Stomach (tissue), 9 donors: ENCODE results near the gene TCTN3. TPM values are rescaled to one million over a fixed set of nuclear protein-coding genes. Genes with fewer than 3 reads are reported as not detected.
"Not testable (repeated sequence)": the region's sequence is repeated elsewhere in the genome, so short reads cannot be mapped to it uniquely, and the experiment has no call there.

Experiments
- DNase-seq, 2 donors: peaks; one replicate each; pipeline versions ENCODE4 v3.0.0 to v3.0.0-alpha.2; 2013 to 2019
- H3K27ac ChIP-seq, 5 donors: fragments of 200-600 bp in 4 of 5; sonication (generic) in 4 of 5; one replicate each; pipeline ENCODE4 v1.5.1; 2013 to 2019; ENCODE audit warnings: mild to moderate bottlenecking in 1 of 5, moderate library complexity in 1 of 5
- H3K27me3 ChIP-seq, 3 donors: fragments of 200-600 bp; sonication (generic); one replicate each; pipeline ENCODE4 v1.5.1; 2017 to 2019; ENCODE audit warnings: mixed run types in 1 of 3
- H3K36me3 ChIP-seq, 4 donors: fragments of 200-600 bp; sonication (generic); 1 replicate in 3 of 4; 2 replicates in 1 of 4; pipeline ENCODE4 v1.5.1; 2016 to 2019
- H3K4me1 ChIP-seq, 4 donors: fragments of 200-600 bp; sonication (generic); one replicate each; pipeline ENCODE4 v1.5.1; 2016 to 2019
- H3K4me3 ChIP-seq, 4 donors: fragments of 200-600 bp; sonication (generic) in 3 of 4; one replicate each; pipeline ENCODE4 v1.5.1; 2016 to 2019; ENCODE audit warnings: mild to moderate bottlenecking in 1 of 4
- H3K9me3 ChIP-seq, 4 donors: fragments of 200-600 bp; sonication (generic); one replicate each; pipeline ENCODE4 v1.5.1; 2016 to 2019
- EP300 ChIP-seq: sonication (generic); formaldehyde crosslinking; IDR thresholded peaks from one replicate; pipeline ENCODE4 v1.6.1; 2017; ENCODE audit warnings: antibody characterized with exemption
- POLR2A ChIP-seq, 4 donors: fragments of 450-650 bp; IDR thresholded peaks; one replicate each; pipeline ENCODE4 v1.6.1; 2016; ENCODE audit warnings: antibody characterized with exemption in 4 of 4, control low read depth in 2 of 4, mild to moderate bottlenecking in 1 of 4, moderate library complexity in 1 of 4
- POLR2AphosphoS5 ChIP-seq, 3 donors: sonication (generic); formaldehyde crosslinking; IDR thresholded peaks; one replicate each; pipeline ENCODE4 v1.6.1; 2016; ENCODE audit warnings: antibody characterized with exemption in 3 of 3
- WGBS, 5 donors: extraction: QIAGEN DNeasy Blood & Tissue Kit in 3 of 5; methylation state at CpG; one replicate each; pipeline versions ENCODE4 v1.1.5 to v1.1.7; 2013 to 2018; 5-methylcytosine and 5-hydroxymethylcytosine counted together
- intact Hi-C: fragments of 100-400 bp; cut with DNase I; formaldehyde crosslinking; loops from one replicate; pipeline ENCODE4 v1.15.1; 2023; ENCODE audit warnings: low total_unique reads
- polyA plus RNA-seq, 3 donors: library from polyadenylated mRNA; stranded (reverse); fragments of 200-250 nt; gene quantifications; one replicate each; pipeline ENCODE4 v1.2.3, GENCODE V29; 2013
- total RNA-seq, 5 donors: library from RNA; depleted of rRNA; stranded (reverse); fragments of >200 nt; gene quantifications; one replicate each; pipeline versions ENCODE4 v1.1.0 to v1.2.3, GENCODE V29; 2014 to 2016
- TF ChIP-seq, protein P1 (sequence below), 7 experiments: fragments of 450-650 bp in 4 of 7; fragments of 200-600 bp in 3 of 7; sonication (generic) in 3 of 7; IDR thresholded peaks; one replicate each; pipeline ENCODE4 v1.5.1; 2016 to 2019; ENCODE audit warnings: antibody characterized with exemption in 7 of 7, control low read depth in 2 of 7, mild to moderate bottlenecking in 1 of 7
- donor health status: healthy with polysubstance abuse.
- donor health status: Bipolar disorder and iron deficiency.
- donor health status: healthy.

Gene TCTN3
- total and polyA plus RNA-seq, 8 donors = 1.2 to 31.6 (median 9.7) TPM

DNA sequence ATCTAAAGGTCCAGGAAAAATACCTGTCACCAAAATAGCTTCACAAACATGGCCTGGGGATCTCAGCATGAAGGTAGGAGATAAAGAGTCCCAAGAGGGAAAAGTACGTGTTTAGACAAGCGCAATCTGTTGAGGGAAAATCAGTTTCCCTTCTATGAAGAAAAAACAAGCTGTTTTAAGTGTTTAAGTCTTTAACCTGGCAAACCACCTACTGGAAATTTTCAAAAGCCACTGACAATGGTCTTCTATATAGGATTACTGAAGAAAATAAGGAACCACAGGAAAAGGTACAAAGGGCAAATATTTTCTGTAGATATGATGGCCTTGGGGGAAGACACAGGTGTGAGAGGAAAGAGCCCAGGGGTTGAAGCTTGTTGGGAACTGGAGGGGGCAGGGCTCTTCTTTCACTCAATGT is 58.4 kb downstream of the TCTN3 start:
- no peak overlapping the region for H3K27ac ChIP-seq
- no peaks in the 10 kb centered on the region for H3K27me3 ChIP-seq
- intact Hi-C loops = no loop called here
- WGBS, 5 donors = 69 to 89% (median 78%) methylated on average over 2 of the region's 2 CpGs
- no peak for DNase-seq
- H3K4me3 ChIP-seq = no peak overlapping the region
- H3K4me1 ChIP-seq = no peaks in the 10 kb centered on the region
- TF ChIP-seq POLR2AphosphoS5 (IDR thresholded peaks at IDR 0.05) (no peak), EP300 (no peak), POLR2A (IDR thresholded peaks at IDR 0.05) (no peak)
- TF ChIP-seq, protein P1, sequence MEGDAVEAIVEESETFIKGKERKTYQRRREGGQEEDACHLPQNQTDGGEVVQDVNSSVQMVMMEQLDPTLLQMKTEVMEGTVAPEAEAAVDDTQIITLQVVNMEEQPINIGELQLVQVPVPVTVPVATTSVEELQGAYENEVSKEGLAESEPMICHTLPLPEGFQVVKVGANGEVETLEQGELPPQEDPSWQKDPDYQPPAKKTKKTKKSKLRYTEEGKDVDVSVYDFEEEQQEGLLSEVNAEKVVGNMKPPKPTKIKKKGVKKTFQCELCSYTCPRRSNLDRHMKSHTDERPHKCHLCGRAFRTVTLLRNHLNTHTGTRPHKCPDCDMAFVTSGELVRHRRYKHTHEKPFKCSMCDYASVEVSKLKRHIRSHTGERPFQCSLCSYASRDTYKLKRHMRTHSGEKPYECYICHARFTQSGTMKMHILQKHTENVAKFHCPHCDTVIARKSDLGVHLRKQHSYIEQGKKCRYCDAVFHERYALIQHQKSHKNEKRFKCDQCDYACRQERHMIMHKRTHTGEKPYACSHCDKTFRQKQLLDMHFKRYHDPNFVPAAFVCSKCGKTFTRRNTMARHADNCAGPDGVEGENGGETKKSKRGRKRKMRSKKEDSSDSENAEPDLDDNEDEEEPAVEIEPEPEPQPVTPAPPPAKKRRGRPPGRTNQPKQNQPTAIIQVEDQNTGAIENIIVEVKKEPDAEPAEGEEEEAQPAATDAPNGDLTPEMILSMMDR (IDR thresholded peaks at IDR 0.05) = no peak
- H3K9me3 ChIP-seq = no peaks in the 10 kb centered on the region
- peaks cover 39 to 100% (median 96%) of the 10 kb centered on the region in 4 donors for H3K36me3 ChIP-seq

DNA sequence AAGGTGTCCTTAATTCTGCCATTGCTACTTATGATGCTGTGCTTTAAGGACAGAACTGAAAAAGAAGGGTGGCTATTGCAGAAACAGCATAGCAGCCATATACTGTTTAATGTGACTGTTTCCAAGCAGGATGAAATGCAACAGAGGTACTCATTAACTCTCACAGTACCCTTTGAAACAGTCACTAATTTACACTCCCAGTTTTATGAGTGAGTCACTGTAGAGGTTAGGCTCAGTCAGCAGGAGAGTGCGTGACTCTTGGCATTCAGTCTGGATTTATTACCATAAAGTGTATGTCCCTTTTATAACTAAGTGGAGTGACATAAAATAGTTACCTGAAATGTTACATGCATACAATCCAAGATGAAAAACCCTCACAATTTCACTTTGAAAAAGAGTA is 64.9 kb downstream of the TCTN3 start:
- 70 to 86% (median 74%) methylated on average over 1 of the region's 1 CpG for WGBS, 5 donors
- H3K27me3 ChIP-seq = no peaks in the 10 kb centered on the region
- TF ChIP-seq POLR2AphosphoS5 (IDR thresholded peaks at IDR 0.05) (no peak), EP300 (no peak), POLR2A (IDR thresholded peaks at IDR 0.05) (no peak)
- TF ChIP-seq, protein P1 (IDR thresholded peaks at IDR 0.05) = no peak
- intact Hi-C loops = no loop called here
- no peak overlapping the region for H3K4me3 ChIP-seq
- no peaks in the 10 kb centered on the region for H3K9me3 ChIP-seq
- peaks cover 43 to 100% (median 99%) of the 10 kb centered on the region in 4 donors for H3K36me3 ChIP-seq
- H3K27ac ChIP-seq = peak overlapping the region in 1 of 5 donors; percentile 24
- DNase-seq = peak in 1 of 2 donors; percentile 62
- no peaks in the 10 kb centered on the region for H3K4me1 ChIP-seq

DNA sequence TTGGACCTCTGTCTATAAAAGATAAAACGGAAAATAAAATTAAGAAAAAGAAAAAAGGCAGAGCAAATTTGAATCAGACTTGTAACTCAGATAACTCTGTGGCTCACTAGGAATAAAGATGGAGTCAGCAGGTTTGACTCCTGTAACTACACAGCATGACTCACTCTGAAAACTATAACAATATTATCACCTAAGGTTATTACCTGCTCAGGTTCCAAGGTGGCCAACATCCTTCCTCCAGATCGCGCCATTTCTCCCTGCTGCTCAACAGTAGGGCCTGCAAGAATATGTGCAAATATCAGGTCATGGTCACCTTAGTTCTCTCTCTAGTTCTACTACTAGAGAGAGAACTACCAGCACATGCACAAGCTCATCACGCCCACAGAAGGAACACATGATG is 67.2 kb downstream of the TCTN3 start:
- H3K4me1 ChIP-seq = no peaks in the 10 kb centered on the region
- H3K27me3 ChIP-seq = no peaks in the 10 kb centered on the region
- DNase-seq = peak in 1 of 2 donors; percentile 24
- H3K9me3 ChIP-seq = no peaks in the 10 kb centered on the region
- TF ChIP-seq, protein P1 (IDR thresholded peaks at IDR 0.05) = no peak
- TF ChIP-seq EP300 = no peak
- TF ChIP-seq POLR2AphosphoS5 (IDR thresholded peaks at IDR 0.05) = no peak
- intact Hi-C loops = no loop called here
- H3K27ac ChIP-seq = no peak overlapping the region
- no peak overlapping the region for H3K4me3 ChIP-seq
- 80 to 94% (median 88%) methylated on average over 4 of the region's 4 CpGs for WGBS, 5 donors
- H3K36me3 ChIP-seq = peaks cover 30 to 94% (median 94%) of the 10 kb centered on the region in 4 donors

DNA sequence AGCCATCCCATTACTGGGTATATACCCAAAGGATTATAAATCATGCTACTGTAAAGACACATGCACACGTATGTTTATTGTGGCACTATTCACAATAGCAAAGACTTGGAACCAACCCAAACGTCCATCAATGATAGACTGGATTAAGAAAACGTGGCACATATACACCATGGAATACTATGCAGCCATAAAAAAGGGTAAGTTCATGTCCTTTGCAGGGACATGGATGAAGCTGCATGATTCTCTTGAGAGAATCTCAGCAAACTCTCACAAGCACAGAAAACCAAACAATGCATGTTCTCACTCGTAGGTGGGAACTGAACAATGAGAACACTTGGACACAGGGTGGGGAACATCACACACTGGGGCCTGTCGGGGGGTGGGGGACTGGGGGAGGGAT is 73.3 kb downstream of the TCTN3 start:
- H3K9me3 ChIP-seq, intact Hi-C loops, H3K27me3 ChIP-seq, DNase-seq, H3K4me3 ChIP-seq, H3K27ac ChIP-seq, H3K4me1 ChIP-seq: not testable (repeated sequence)
- 91 to 97% (median 95%) methylated on average over 5 of the region's 5 CpGs for WGBS, 5 donors
- peaks cover 47 to 90% (median 89%) of the 10 kb centered on the region in 4 donors for H3K36me3 ChIP-seq

DNA sequence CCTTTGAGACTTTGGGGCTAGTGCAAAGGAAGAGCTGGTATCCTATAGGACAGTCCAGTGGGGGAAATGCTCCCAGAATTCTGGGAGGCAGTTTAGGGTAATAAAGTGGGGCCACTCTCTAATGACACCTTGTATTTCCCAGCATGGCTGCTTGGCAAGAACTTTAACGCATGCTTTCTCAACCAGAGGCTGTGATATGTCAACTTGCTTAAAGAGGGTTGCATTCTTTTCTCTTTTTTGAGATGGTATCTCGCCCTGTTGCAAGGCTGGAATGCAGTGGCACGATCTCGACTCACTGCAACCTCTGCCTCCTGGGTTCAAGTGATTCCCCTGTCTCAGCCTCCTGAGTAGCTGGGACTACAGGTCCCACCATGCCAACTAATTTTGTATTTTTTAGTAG is 75.6 kb downstream of the TCTN3 start:
- Histone ChIP-seq H3K9me3 (no peaks in the 10 kb centered on the region), H3K4me3 (no peak overlapping the region), H3K27ac (no peak overlapping the region), H3K36me3 (peaks cover 57 to 90% (median 89%) of the 10 kb centered on the region in 4 donors), H3K4me1 (peaks cover 0 to 7% (median 0%) of the 10 kb centered on the region in 4 donors), H3K27me3 (no peaks in the 10 kb centered on the region)
- WGBS, 5 donors = 79 to 96% (median 91%) methylated on average over 4 of the region's 4 CpGs
- intact Hi-C loops = no loop called here
- no peak for DNase-seq
- no peak for TF ChIP-seq POLR2AphosphoS5 (IDR thresholded peaks at IDR 0.05)
